Measurements from ENCODE around the gene NFIL3.

The NFIL3 gene

GRCh38 chr9:91360551-91361290 is 62.9 kb downstream of the NFIL3 start:
- TF ChIP-seq CTCF (IDR thresholded peaks at IDR 0.05; ENCODE audit: insufficient read depth, low read length, poor library complexity, severe bottlenecking), result no peak
- no peak for TF ChIP-seq EZH2phosphoT487 (conservative IDR thresholded peaks at IDR 0.05; ENCODE audit: low read length)
- H3F3A ChIP-seq (ENCODE audit: insufficient read depth), result no peaks in the 10 kb centered on the region
- no peaks in the 10 kb centered on the region; the same call in 1 of the 2 replicates for H3K9me3 ChIP-seq (ENCODE audit: insufficient read depth, low read length)
- no peaks in the 10 kb centered on the region for H3K27me3 ChIP-seq (ENCODE audit: low read length)
- H3K27ac ChIP-seq (ENCODE audit: low read depth, low read length), result no peak overlapping the region
- peak overlapping the region; percentile 94 for H3K4me2 ChIP-seq (ENCODE audit: low read depth, low read length, poor library complexity, severe bottlenecking)
- no peaks in the 10 kb centered on the region for H3K9me2 ChIP-seq (replicated peaks; ENCODE audit: insufficient read depth, low read length)
- no peaks in the 10 kb centered on the region; the same call in 1 of the 2 replicates for H3K79me2 ChIP-seq (ENCODE audit: insufficient read depth, low read length)
- no peaks in the 10 kb centered on the region for H3K36me3 ChIP-seq (ENCODE audit: low read length)
- H3K9ac ChIP-seq (ENCODE audit: low read length), result peak overlapping the region; percentile 76
- H2AFZ ChIP-seq (ENCODE audit: low read depth, low read length, severe bottlenecking), result peak overlapping the region; percentile 97
- H3K4me3 ChIP-seq (ENCODE audit: insufficient read depth, low read length, poor library complexity, severe bottlenecking), result peak overlapping the region; percentile 82
- no peaks in the 10 kb centered on the region for H4K20me1 ChIP-seq (ENCODE audit: low read depth, low read length)

DNA sequence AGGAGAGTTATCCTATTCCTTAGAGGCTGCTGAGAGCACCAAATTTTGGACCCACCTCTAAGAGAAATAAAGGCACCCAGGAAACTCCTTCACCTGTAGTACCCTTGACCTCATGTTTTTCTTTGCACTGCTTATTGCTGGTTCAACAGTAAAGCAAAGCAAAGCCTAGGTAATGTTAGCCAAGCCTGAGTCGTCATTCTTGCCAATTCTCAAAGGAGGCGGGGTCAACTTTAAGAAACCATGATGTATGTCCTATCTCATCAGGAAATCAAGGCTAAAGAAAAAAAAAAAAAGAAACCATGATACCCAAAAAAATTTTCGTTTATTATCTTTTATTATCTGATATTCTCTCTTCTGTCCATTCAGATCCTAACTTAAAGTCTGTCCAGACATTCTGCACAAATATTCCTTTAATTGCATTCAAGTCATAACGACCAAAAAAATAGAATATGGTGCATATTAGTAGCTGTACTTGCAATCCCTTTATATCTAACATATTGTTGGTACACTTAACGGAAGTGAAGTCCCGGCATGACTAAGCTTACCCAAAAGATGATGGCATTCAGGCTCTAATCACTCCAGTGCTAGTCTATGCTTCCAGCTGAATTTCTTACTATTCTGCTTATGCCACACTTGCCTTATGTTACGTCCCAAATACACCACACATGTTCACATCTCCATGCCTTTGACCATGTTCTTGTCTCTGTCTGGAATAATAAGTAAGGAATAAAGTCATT is 63.7 kb downstream of the NFIL3 start:
- H2AFZ ChIP-seq (ENCODE audit: low read depth, low read length, severe bottlenecking), result no peak overlapping the region
- H4K20me1 ChIP-seq (ENCODE audit: low read depth, low read length), result no peaks in the 10 kb centered on the region
- H3K9me3 ChIP-seq (ENCODE audit: insufficient read depth, low read length), result no peaks in the 10 kb centered on the region
- no peaks in the 10 kb centered on the region for H3K27me3 ChIP-seq (ENCODE audit: low read length)
- H3K4me3 ChIP-seq (ENCODE audit: insufficient read depth, low read length, poor library complexity, severe bottlenecking), result no peak overlapping the region
- H3F3A ChIP-seq (ENCODE audit: insufficient read depth), result no peaks in the 10 kb centered on the region
- H3K9me2 ChIP-seq (replicated peaks; ENCODE audit: insufficient read depth, low read length), result no peaks in the 10 kb centered on the region
- H3K27ac ChIP-seq (ENCODE audit: low read depth, low read length), result no peak overlapping the region
- TF ChIP-seq EZH2phosphoT487 (conservative IDR thresholded peaks at IDR 0.05; ENCODE audit: low read length) (no peak), CTCF (IDR thresholded peaks at IDR 0.05; ENCODE audit: insufficient read depth, low read length, poor library complexity, severe bottlenecking) (no peak)
- peak overlapping the region; percentile 76; the same call in 1 of the 2 replicates for H3K9ac ChIP-seq (ENCODE audit: low read length)
- H3K79me2 ChIP-seq (ENCODE audit: insufficient read depth, low read length), result no peaks in the 10 kb centered on the region; the same call in 1 of the 2 replicates
- peak overlapping the region; percentile 94 for H3K4me2 ChIP-seq (ENCODE audit: low read depth, low read length, poor library complexity, severe bottlenecking)
- no peaks in the 10 kb centered on the region for H3K36me3 ChIP-seq (ENCODE audit: low read length)

- no peaks in the 10 kb centered on the region for H3K9me2 ChIP-seq (replicated peaks; ENCODE audit: insufficient read depth, low read length)
Measured at GRCh38 chr9:91359083-91359482, 64.5 kb downstream of the NFIL3 start.

More at GRCh38 chr9:91359083-91359482, 64.5 kb downstream of the NFIL3 start:
- Histone ChIP-seq H2AFZ (ENCODE audit: low read depth, low read length, severe bottlenecking) (no peak overlapping the region), H3K9me3 (ENCODE audit: insufficient read depth, low read length) (no peaks in the 10 kb centered on the region), H4K20me1 (ENCODE audit: low read depth, low read length) (no peaks in the 10 kb centered on the region), H3F3A (ENCODE audit: insufficient read depth) (no peaks in the 10 kb centered on the region), H3K4me2 (ENCODE audit: low read depth, low read length, poor library complexity, severe bottlenecking) (no peak overlapping the region), H3K79me2 (ENCODE audit: insufficient read depth, low read length) (no peaks in the 10 kb centered on the region; the same call in 1 of the 2 replicates), H3K4me3 (ENCODE audit: insufficient read depth, low read length, poor library complexity, severe bottlenecking) (no peak overlapping the region), H3K9ac (ENCODE audit: low read length) (no peak overlapping the region), H3K36me3 (ENCODE audit: low read length) (no peaks in the 10 kb centered on the region), H3K27me3 (ENCODE audit: low read length) (no peaks in the 10 kb centered on the region), H3K27ac (ENCODE audit: low read depth, low read length) (no peak overlapping the region)
- TF ChIP-seq CTCF (IDR thresholded peaks at IDR 0.05; ENCODE audit: insufficient read depth, low read length, poor library complexity, severe bottlenecking) (no peak), EZH2phosphoT487 (conservative IDR thresholded peaks at IDR 0.05; ENCODE audit: low read length) (no peak)
